Lower leg skin (tissue), 4 donors: ENCODE measurements around the gene C15orf39. TPM values are rescaled to one million over a fixed set of nuclear protein-coding genes. Genes with fewer than 3 reads are reported as not detected.

ENCODE experiments used
- DNase-seq, 2 donors: peaks; one replicate each; pipeline ENCODE4 v3.0.0-alpha.2; 2019; ENCODE audit warnings: low spot score in 2 of 2
- H3K4me3 ChIP-seq: fragments of 200-600 bp; sonication (generic); 2 replicates; pipeline ENCODE4 v1.5.1; 2017; ENCODE audit warnings: mild to moderate bottlenecking, low read depth; ENCODE audit not compliant: poor library complexity, severe bottlenecking
- CTCF ChIP-seq, 3 donors: fragments of 450-650 bp; IDR thresholded peaks; one replicate each; pipeline ENCODE4 v1.5.1; 2016; ENCODE audit warnings: antibody characterized with exemption in 3 of 3, mild to moderate bottlenecking in 3 of 3, moderate library complexity in 2 of 3
- POLR2A ChIP-seq, 2 donors: fragments of 450-650 bp; IDR thresholded peaks; one replicate each; pipeline ENCODE4 v1.6.1; 2016 to 2017; ENCODE audit warnings: antibody characterized with exemption in 2 of 2, mild to moderate bottlenecking in 1 of 2, moderate library complexity in 1 of 2
- WGBS, 2 donors: methylation state at CpG; one replicate each; pipeline ENCODE4 v1.1.5; 2018; 5-methylcytosine and 5-hydroxymethylcytosine counted together
- intact Hi-C: fragments of 100-400 bp; cut with DNase I; formaldehyde crosslinking; loops from one replicate; pipeline ENCODE4 v1.15.0; 2023; ENCODE audit warnings: low total_unique reads
- total RNA-seq, 4 donors: library from RNA; depleted of rRNA; stranded (reverse); fragments of >200 nt; gene quantifications; one replicate each; pipeline ENCODE4 v1.1.0, GENCODE V29; 2016

The C15orf39 gene
- total RNA-seq, 4 donors from 2014 or later, result 21.9 to 29.3 (median 26.1) TPM

GRCh38 chr15:75232252-75232813 is 30.7 kb downstream of the C15orf39 start:
- no peak overlapping the region for H3K4me3 ChIP-seq

GRCh38 chr15:75232826-75233503 is 31.3 kb downstream of the C15orf39 start:
- 83 to 91% methylated on average over 15 to 17 of the region's 17 CpGs for WGBS, 2 donors
- intact Hi-C loops, result no loop called here
- no peak overlapping the region for H3K4me3 ChIP-seq
- no peak for DNase-seq
- TF ChIP-seq POLR2A (IDR thresholded peaks at IDR 0.05) (no peak), CTCF (IDR thresholded peaks at IDR 0.05) (no peak)

More at GRCh38 chr15:75232252-75232813, 30.7 kb downstream of the C15orf39 start:
- TF ChIP-seq CTCF (IDR thresholded peaks at IDR 0.05) (no peak), POLR2A (IDR thresholded peaks at IDR 0.05) (no peak)
- intact Hi-C loops, result no loop called here
- WGBS, 2 donors, result 93 to 96% methylated on average over 12 of the region's 12 CpGs
- no peak for DNase-seq

- no peak overlapping the region for H3K4me3 ChIP-seq
- no peak for DNase-seq
- intact Hi-C loops, result no loop called here
- TF ChIP-seq CTCF (IDR thresholded peaks at IDR 0.05) (no peak), POLR2A (IDR thresholded peaks at IDR 0.05) (no peak)
- 63 to 67% methylated on average over 14 of the region's 14 CpGs for WGBS, 2 donors
Measured at GRCh38 chr15:75233504-75234190, 32.0 kb downstream of the C15orf39 start.

- intact Hi-C loops, result no loop called here
Measured at GRCh38 chr15:75234191-75234810, 32.6 kb downstream of the C15orf39 start.

More at GRCh38 chr15:75234191-75234810, 32.6 kb downstream of the C15orf39 start:
- H3K4me3 ChIP-seq, result no peak overlapping the region
- no peak for DNase-seq
- WGBS, 2 donors, result 68 to 76% methylated on average over 5 of the region's 5 CpGs
- TF ChIP-seq CTCF (IDR thresholded peaks at IDR 0.05) (no peak), POLR2A (IDR thresholded peaks at IDR 0.05) (no peak)
